ENCODE results near the gene CCDC148.
"Not testable (repeated sequence)": the region's sequence is repeated elsewhere in the genome, so short reads cannot be mapped to it uniquely, and the experiment has no call there.

The CCDC148 gene

GRCh38 chr2:158388159-158388558 lies 68.4 kb downstream of the CCDC148 start:
- H3K9me3 Mint-ChIP-seq: peaks cover 3% of the 10 kb centered on the region
- H3K4me3 Mint-ChIP-seq: no peak overlapping the region
- no peaks in the 10 kb centered on the region for H3K36me3 Mint-ChIP-seq
- no peak for DNase-seq (ENCODE audit: low spot score in 2 of 2)
- no peak for ATAC-seq (ENCODE audit: low read depth)
- H3K4me1 Mint-ChIP-seq: no peaks in the 10 kb centered on the region
- peaks cover 6% of the 10 kb centered on the region for H3K27me3 Mint-ChIP-seq
- H3K27ac Mint-ChIP-seq: no peak overlapping the region

GRCh38 chr2:158385646-158386045 lies 70.9 kb downstream of the CCDC148 start:
- peaks cover 6% of the 10 kb centered on the region for H3K27me3 Mint-ChIP-seq
- ATAC-seq (ENCODE audit: low read depth) (no peak), DNase-seq (ENCODE audit: low spot score in 2 of 2) (no peak)
- no peaks in the 10 kb centered on the region for H3K4me1 Mint-ChIP-seq
- H3K9me3 Mint-ChIP-seq: peaks cover 5% of the 10 kb centered on the region
- no peak overlapping the region for H3K27ac Mint-ChIP-seq
- no peaks in the 10 kb centered on the region for H3K36me3 Mint-ChIP-seq
- no peak overlapping the region for H3K4me3 Mint-ChIP-seq

GRCh38 chr2:158381978-158382377 lies 74.6 kb downstream of the CCDC148 start:
- peaks cover 5% of the 10 kb centered on the region for H3K9me3 Mint-ChIP-seq
- ATAC-seq (ENCODE audit: low read depth): no peak
- H3K36me3 Mint-ChIP-seq: no peaks in the 10 kb centered on the region
- no peak overlapping the region for H3K4me3 Mint-ChIP-seq
- no peaks in the 10 kb centered on the region for H3K4me1 Mint-ChIP-seq
- DNase-seq (ENCODE audit: low spot score in 2 of 2): no peak
- no peak overlapping the region for H3K27ac Mint-ChIP-seq
- H3K27me3 Mint-ChIP-seq: peaks cover 3% of the 10 kb centered on the region

GRCh38 chr2:158381205-158381604 lies 75.3 kb downstream of the CCDC148 start:
- H3K4me1 Mint-ChIP-seq: no peaks in the 10 kb centered on the region
- no peaks in the 10 kb centered on the region for H3K36me3 Mint-ChIP-seq
- ATAC-seq (ENCODE audit: low read depth) (no peak), DNase-seq (ENCODE audit: low spot score in 2 of 2) (no peak)
- H3K9me3 Mint-ChIP-seq: peaks cover 2% of the 10 kb centered on the region
- no peak overlapping the region for H3K27ac Mint-ChIP-seq
- no peak overlapping the region for H3K4me3 Mint-ChIP-seq
- no peaks in the 10 kb centered on the region for H3K27me3 Mint-ChIP-seq

- Mint-ChIP-seq H3K4me3 (no peak overlapping the region), H3K36me3 (no peaks in the 10 kb centered on the region), H3K27ac (no peak overlapping the region), H3K27me3 (no peaks in the 10 kb centered on the region), H3K9me3 (peaks cover 2% of the 10 kb centered on the region), H3K4me1 (no peaks in the 10 kb centered on the region)
- ATAC-seq (ENCODE audit: low read depth) (no peak), DNase-seq (ENCODE audit: low spot score in 2 of 2) (no peak)
These were observed 75.8 kb downstream of the CCDC148 start for GRCh38 chr2:158380746-158381145.

GRCh38 chr2:158378926-158379325 lies 77.6 kb downstream of the CCDC148 start:
- no peak for ATAC-seq (ENCODE audit: low read depth)
- DNase-seq (ENCODE audit: low spot score in 2 of 2): no peak
- Mint-ChIP-seq H3K4me3 (no peak overlapping the region), H3K27ac (no peak overlapping the region), H3K36me3 (no peaks in the 10 kb centered on the region), H3K4me1 (no peaks in the 10 kb centered on the region), H3K27me3 (no peaks in the 10 kb centered on the region), H3K9me3 (peaks cover 2% of the 10 kb centered on the region)

- Mint-ChIP-seq H3K4me1 (no peaks in the 10 kb centered on the region), H3K4me3 (no peak overlapping the region), H3K27me3 (no peaks in the 10 kb centered on the region), H3K27ac (no peak overlapping the region), H3K36me3 (peaks cover 3% of the 10 kb centered on the region), H3K9me3 (peaks cover 12% of the 10 kb centered on the region)
- no peak for ATAC-seq (ENCODE audit: low read depth)
- DNase-seq (ENCODE audit: low spot score in 2 of 2): no peak
These were observed 90.2 kb downstream of the CCDC148 start for GRCh38 chr2:158366342-158366741.

GRCh38 chr2:158359846-158360245 lies 96.7 kb downstream of the CCDC148 start:
- Mint-ChIP-seq H3K36me3 (peaks cover 3% of the 10 kb centered on the region), H3K4me1 (no peaks in the 10 kb centered on the region), H3K27ac (no peak overlapping the region), H3K4me3 (no peak overlapping the region), H3K9me3 (peaks cover 12% of the 10 kb centered on the region), H3K27me3 (no peaks in the 10 kb centered on the region)
- DNase-seq (ENCODE audit: low spot score in 2 of 2) (no peak), ATAC-seq (ENCODE audit: low read depth) (no peak)

- Mint-ChIP-seq H3K27ac (no peak overlapping the region), H3K4me1 (no peaks in the 10 kb centered on the region), H3K27me3 (no peaks in the 10 kb centered on the region), H3K4me3 (no peak overlapping the region), H3K9me3 (peaks cover 10% of the 10 kb centered on the region), H3K36me3 (peaks cover 3% of the 10 kb centered on the region)
- ATAC-seq (ENCODE audit: low read depth): no peak
- no peak for DNase-seq (ENCODE audit: low spot score in 2 of 2)
These were observed 98.9 kb downstream of the CCDC148 start for GRCh38 chr2:158357699-158358098.

- H3K4me3 Mint-ChIP-seq: no peak overlapping the region
- H3K27me3 Mint-ChIP-seq: no peaks in the 10 kb centered on the region
- H3K9me3 Mint-ChIP-seq: peaks cover 7% of the 10 kb centered on the region
- no peaks in the 10 kb centered on the region for H3K36me3 Mint-ChIP-seq
- H3K27ac Mint-ChIP-seq: no peak overlapping the region
- no peaks in the 10 kb centered on the region for H3K4me1 Mint-ChIP-seq
- DNase-seq (ENCODE audit: low spot score in 2 of 2): no peak
- ATAC-seq (ENCODE audit: low read depth): no peak
These were observed 99.4 kb downstream of the CCDC148 start for GRCh38 chr2:158357122-158357521.

GRCh38 chr2:158351466-158351816 lies 105.1 kb downstream of the CCDC148 start:
- H3K9me3 Mint-ChIP-seq; H3K4me3 Mint-ChIP-seq; H3K27me3 Mint-ChIP-seq; H3K36me3 Mint-ChIP-seq; H3K27ac Mint-ChIP-seq; ATAC-seq (ENCODE audit: low read depth); H3K4me1 Mint-ChIP-seq; DNase-seq (ENCODE audit: low spot score in 2 of 2): not testable (repeated sequence)

GRCh38 chr2:158350751-158351465 lies 105.6 kb downstream of the CCDC148 start:
- not testable (repeated sequence) for H3K27ac Mint-ChIP-seq; H3K4me1 Mint-ChIP-seq; ATAC-seq (ENCODE audit: low read depth); H3K9me3 Mint-ChIP-seq; H3K27me3 Mint-ChIP-seq; H3K36me3 Mint-ChIP-seq; DNase-seq (ENCODE audit: low spot score in 2 of 2); H3K4me3 Mint-ChIP-seq

- no peak overlapping the region for H3K4me3 Mint-ChIP-seq
- DNase-seq (ENCODE audit: low spot score in 2 of 2): no peak
- ATAC-seq (ENCODE audit: low read depth): no peak
- H3K27me3 Mint-ChIP-seq: peaks cover 3% of the 10 kb centered on the region
- H3K27ac Mint-ChIP-seq: no peak overlapping the region
- H3K4me1 Mint-ChIP-seq: no peaks in the 10 kb centered on the region
- H3K9me3 Mint-ChIP-seq: no peaks in the 10 kb centered on the region
- no peaks in the 10 kb centered on the region for H3K36me3 Mint-ChIP-seq
These were observed 110.5 kb downstream of the CCDC148 start for GRCh38 chr2:158346032-158346431.

GRCh38 chr2:158339513-158339912 lies 117.0 kb downstream of the CCDC148 start:
- H3K4me3 Mint-ChIP-seq: no peak overlapping the region
- H3K9me3 Mint-ChIP-seq: no peaks in the 10 kb centered on the region
- no peaks in the 10 kb centered on the region for H3K36me3 Mint-ChIP-seq
- DNase-seq (ENCODE audit: low spot score in 2 of 2): no peak
- H3K27ac Mint-ChIP-seq: no peak overlapping the region
- H3K27me3 Mint-ChIP-seq: peaks cover 5% of the 10 kb centered on the region
- no peak for ATAC-seq (ENCODE audit: low read depth)
- H3K4me1 Mint-ChIP-seq: no peaks in the 10 kb centered on the region

GRCh38 chr2:158337018-158337417 lies 119.5 kb downstream of the CCDC148 start:
- Mint-ChIP-seq H3K36me3 (no peaks in the 10 kb centered on the region), H3K27ac (no peak overlapping the region), H3K4me1 (no peaks in the 10 kb centered on the region), H3K4me3 (no peak overlapping the region), H3K27me3 (peaks cover 5% of the 10 kb centered on the region), H3K9me3 (no peaks in the 10 kb centered on the region)
- ATAC-seq (ENCODE audit: low read depth) (no peak), DNase-seq (ENCODE audit: low spot score in 2 of 2) (no peak)
